ENCODE measurements around the gene PCDHGC5. TPM values are rescaled to one million over a fixed set of nuclear protein-coding genes. Genes with fewer than 3 reads are reported as not detected.

PCDHGC5 gene
- total and polyA plus RNA-seq, 7 donors, result 0.26 to 5.6 (median 1.6) TPM; not detected in 1

GRCh38 chr5:141533897-141534296 lies 45.0 kb downstream of the PCDHGC5 start:
- no peaks in the 10 kb centered on the region for H3K27me3 ChIP-seq
- H3K4me3 ChIP-seq, result no peak overlapping the region
- WGBS, 2 donors, result 96 to 100% methylated on average over 1 of the region's 1 CpG
- no peak for TF ChIP-seq POLR2AphosphoS5 (IDR thresholded peaks at IDR 0.05)
- TF ChIP-seq EP300 (IDR thresholded peaks at IDR 0.05), result no peak
- no peak for TF ChIP-seq POLR2A (IDR thresholded peaks at IDR 0.05)
- no peak for TF ChIP-seq CTCF (IDR thresholded peaks at IDR 0.05)
- no peak for DNase-seq
- no peaks in the 10 kb centered on the region for H3K9me3 ChIP-seq
- H3K27ac ChIP-seq, result no peak overlapping the region
- intact Hi-C loops (cut with DNase I), result no loop called here
- H3K36me3 ChIP-seq, result peaks cover 0 to 17% (median 0%) of the 10 kb centered on the region in 4 donors
- peaks cover 0 to 12% (median 9%) of the 10 kb centered on the region in 4 donors for H3K4me1 ChIP-seq

- intact Hi-C loops (cut with DNase I), result no loop called here
- peaks cover 0 to 5% (median 3%) of the 10 kb centered on the region in 4 donors for H3K4me1 ChIP-seq
- DNase-seq, result no peak
- no peak overlapping the region for H3K4me3 ChIP-seq
- 96 to 97% methylated on average over 4 of the region's 4 CpGs for WGBS, 2 donors
- no peak for TF ChIP-seq CTCF (IDR thresholded peaks at IDR 0.05)
- H3K27ac ChIP-seq, result no peak overlapping the region
- H3K9me3 ChIP-seq, result no peaks in the 10 kb centered on the region
- no peaks in the 10 kb centered on the region for H3K27me3 ChIP-seq
- H3K36me3 ChIP-seq, result peaks cover 0 to 11% (median 0%) of the 10 kb centered on the region in 4 donors
Observed at GRCh38 chr5:141534492-141535213, 45.8 kb downstream of the PCDHGC5 start.

Other genes starting within 250 kb of the PCDHGC5 start
- gene PCDHB15, start 243.7 kb upstream of the PCDHGC5 start, total RNA-seq, result 1 to 10 TPM; 2.9 to 7.3 (median 5.4) TPM
- gene PCDHB15, start 243.7 kb upstream of the PCDHGC5 start, polyA plus RNA-seq, result under 1 TPM in 2 of 3 donors, not detected in 1; 0.23 to 0.93 TPM
- gene SLC25A2, start 185.0 kb upstream of the PCDHGC5 start, total RNA-seq, result under 1 TPM in 2 of 4 donors, not detected in 2; 0.81 to 0.82 TPM
- gene SLC25A2, start 185.0 kb upstream of the PCDHGC5 start, polyA plus RNA-seq, result under 1 TPM in 1 of 3 donors, not detected in 2; 0.35 TPM
- 10 to 100 TPM; 44.9 to 62.2 (median 48.1) TPM for gene TAF7, start 168.3 kb upstream of the PCDHGC5 start, total RNA-seq
- 10 to 100 TPM; 60.1 to 68.0 (median 62.7) TPM for gene TAF7, start 168.3 kb upstream of the PCDHGC5 start, polyA plus RNA-seq
- gene PCDHGA1, start 158.6 kb upstream of the PCDHGC5 start, total RNA-seq, result 1 to 10 TPM in 3 of 4 donors, under 1 TPM in 1; 0.71 to 1.4 (median 1.1) TPM
- gene PCDHGA1, start 158.6 kb upstream of the PCDHGC5 start, polyA plus RNA-seq, result under 1 TPM in 1 of 3 donors, not detected in 2; 0.26 TPM
- gene PCDHGA2, start 150.3 kb upstream of the PCDHGC5 start, total RNA-seq, result 1 to 10 TPM; 2.8 to 4.9 (median 3.8) TPM
- under 1 TPM in 1 of 3 donors, not detected in 2; 0.47 TPM for gene PCDHGA2, start 150.3 kb upstream of the PCDHGC5 start, polyA plus RNA-seq
- 1 to 10 TPM; 1.5 to 4.4 (median 3.1) TPM for gene PCDHGA3, start 145.3 kb upstream of the PCDHGC5 start, total RNA-seq
- gene PCDHGA3, start 145.3 kb upstream of the PCDHGC5 start, polyA plus RNA-seq, result under 1 TPM in 2 of 3 donors, not detected in 1; 0.19 to 0.60 TPM
- 1 to 10 TPM; 2.5 to 8.4 (median 4.1) TPM for gene PCDHGB1, start 139.0 kb upstream of the PCDHGC5 start, total RNA-seq
- gene PCDHGB1, start 139.0 kb upstream of the PCDHGC5 start, polyA plus RNA-seq, result under 1 TPM in 1 of 3 donors, not detected in 2; 0.26 TPM
- 10 to 100 TPM in 1 of 4 donors, 1 to 10 TPM in 3; 5.0 to 11.3 (median 6.7) TPM for gene PCDHGA4, start 134.1 kb upstream of the PCDHGC5 start, total RNA-seq
- under 1 TPM in 1 of 3 donors, not detected in 2; 0.47 TPM for gene PCDHGA4, start 134.1 kb upstream of the PCDHGC5 start, polyA plus RNA-seq
- 10 to 100 TPM in 2 of 4 donors, 1 to 10 TPM in 2; 4.3 to 12.9 (median 8.0) TPM for gene PCDHGB2, start 129.1 kb upstream of the PCDHGC5 start, total RNA-seq
- under 1 TPM in 1 of 3 donors, not detected in 2; 0.51 TPM for gene PCDHGB2, start 129.1 kb upstream of the PCDHGC5 start, polyA plus RNA-seq
- 1 to 10 TPM; 5.3 to 8.3 (median 7.2) TPM for gene PCDHGA5, start 124.9 kb upstream of the PCDHGC5 start, total RNA-seq
- gene PCDHGA5, start 124.9 kb upstream of the PCDHGC5 start, polyA plus RNA-seq, result under 1 TPM in 1 of 3 donors, not detected in 2; 0.57 TPM
- gene PCDHGB3, start 118.8 kb upstream of the PCDHGC5 start, total RNA-seq, result 10 to 100 TPM in 1 of 4 donors, 1 to 10 TPM in 3; 6.1 to 16.1 (median 7.7) TPM
- under 1 TPM in 2 of 3 donors, not detected in 1; under 0.01 to 0.41 TPM for gene PCDHGB3, start 118.8 kb upstream of the PCDHGC5 start, polyA plus RNA-seq
- gene PCDHGA6, start 115.2 kb upstream of the PCDHGC5 start, total RNA-seq, result 10 to 100 TPM in 2 of 4 donors, 1 to 10 TPM in 2; 5.4 to 13.6 (median 8.4) TPM
- gene PCDHGA6, start 115.2 kb upstream of the PCDHGC5 start, polyA plus RNA-seq, result under 1 TPM in 1 of 3 donors, not detected in 2; 0.85 TPM
- gene PCDHGA7, start 106.3 kb upstream of the PCDHGC5 start, total RNA-seq, result 10 to 100 TPM in 3 of 4 donors, 1 to 10 TPM in 1; 8.2 to 15.2 (median 10.9) TPM
- under 1 TPM in 1 of 3 donors, not detected in 2; 0.42 TPM for gene PCDHGA7, start 106.3 kb upstream of the PCDHGC5 start, polyA plus RNA-seq
- 1 to 10 TPM; 6.1 to 9.1 (median 7.5) TPM for gene PCDHGB4, start 101.4 kb upstream of the PCDHGC5 start, total RNA-seq
- under 1 TPM in 1 of 3 donors, not detected in 2; 0.54 TPM for gene PCDHGB4, start 101.4 kb upstream of the PCDHGC5 start, polyA plus RNA-seq
- 1 to 10 TPM; 4.4 to 7.9 (median 6.6) TPM for gene PCDHGA8, start 96.4 kb upstream of the PCDHGC5 start, total RNA-seq
- gene PCDHGA8, start 96.4 kb upstream of the PCDHGC5 start, polyA plus RNA-seq, result under 1 TPM in 1 of 3 donors, not detected in 2; 0.16 TPM
- gene PCDHGB5, start 91.1 kb upstream of the PCDHGC5 start, total RNA-seq, result 10 to 100 TPM; 10.0 to 16.6 (median 11.8) TPM
- 1 to 10 TPM in 1 of 3 donors, under 1 TPM in 1, not detected in 1; 0.23 to 1.3 TPM for gene PCDHGB5, start 91.1 kb upstream of the PCDHGC5 start, polyA plus RNA-seq
- 10 to 100 TPM in 3 of 4 donors, 1 to 10 TPM in 1; 7.5 to 15.8 (median 11.3) TPM for gene PCDHGA9, start 86.3 kb upstream of the PCDHGC5 start, total RNA-seq
- gene PCDHGA9, start 86.3 kb upstream of the PCDHGC5 start, polyA plus RNA-seq, result under 1 TPM in 1 of 3 donors, not detected in 2; 0.79 TPM
- gene PCDHGB6, start 81.1 kb upstream of the PCDHGC5 start, total RNA-seq, result 10 to 100 TPM in 3 of 4 donors, 1 to 10 TPM in 1; 8.9 to 15.0 (median 12.1) TPM
- gene PCDHGB6, start 81.1 kb upstream of the PCDHGC5 start, polyA plus RNA-seq, result 1 to 10 TPM in 1 of 3 donors, not detected in 2; 1.2 TPM
- gene PCDHGA10, start 76.1 kb upstream of the PCDHGC5 start, total RNA-seq, result 10 to 100 TPM in 2 of 4 donors, 1 to 10 TPM in 2; 6.1 to 11.5 (median 9.0) TPM
- 1 to 10 TPM in 1 of 3 donors, under 1 TPM in 2; 0.23 to 1.0 (median 0.60) TPM for gene PCDHGA10, start 76.1 kb upstream of the PCDHGC5 start, polyA plus RNA-seq
- 10 to 100 TPM; 16.1 to 19.4 (median 17.6) TPM for gene PCDHGB7, start 71.4 kb upstream of the PCDHGC5 start, total RNA-seq
- gene PCDHGB7, start 71.4 kb upstream of the PCDHGC5 start, polyA plus RNA-seq, result 1 to 10 TPM in 1 of 3 donors, under 1 TPM in 1, not detected in 1; 0.60 to 2.4 TPM
- gene PCDHGA11, start 68.0 kb upstream of the PCDHGC5 start, total RNA-seq, result 10 to 100 TPM in 1 of 4 donors, 1 to 10 TPM in 3; 6.1 to 10.8 (median 8.1) TPM
- gene PCDHGA11, start 68.0 kb upstream of the PCDHGC5 start, polyA plus RNA-seq, result under 1 TPM in 1 of 3 donors, not detected in 2; 0.89 TPM
- gene PCDHGA12, start 58.6 kb upstream of the PCDHGC5 start, total RNA-seq, result 10 to 100 TPM in 2 of 4 donors, 1 to 10 TPM in 2; 5.4 to 14.1 (median 11.3) TPM
- gene PCDHGA12, start 58.6 kb upstream of the PCDHGC5 start, polyA plus RNA-seq, result under 1 TPM in 1 of 3 donors, not detected in 2; 0.80 TPM
- gene PCDHGC3, start 13.1 kb upstream of the PCDHGC5 start, total RNA-seq, result 10 to 100 TPM; 31.4 to 47.8 (median 39.4) TPM
- gene PCDHGC3, start 13.1 kb upstream of the PCDHGC5 start, polyA plus RNA-seq, result 10 to 100 TPM in 2 of 3 donors, 1 to 10 TPM in 1; 5.1 to 24.1 (median 23.4) TPM
- gene PCDHGC4, start 4.1 kb upstream of the PCDHGC5 start, total RNA-seq, result 1 to 10 TPM; 2.5 to 8.6 (median 5.2) TPM
- gene PCDHGC4, start 4.1 kb upstream of the PCDHGC5 start, polyA plus RNA-seq, result under 1 TPM in 1 of 3 donors, not detected in 2; 0.47 TPM
- gene DIAPH1, start 129.9 kb downstream of the PCDHGC5 start, total RNA-seq, result 10 to 100 TPM; 14.4 to 26.9 (median 19.8) TPM
- 100 to 1,000 TPM in 1 of 3 donors, 10 to 100 TPM in 2; 54.1 to 105 (median 78.0) TPM for gene DIAPH1, start 129.9 kb downstream of the PCDHGC5 start, polyA plus RNA-seq
- gene HDAC3, start 147.8 kb downstream of the PCDHGC5 start, total RNA-seq, result 10 to 100 TPM; 32.4 to 51.5 (median 38.2) TPM
- gene HDAC3, start 147.8 kb downstream of the PCDHGC5 start, polyA plus RNA-seq, result 10 to 100 TPM; 33.0 to 51.1 (median 37.7) TPM
- 1 to 10 TPM in 3 of 4 donors, under 1 TPM in 1; 0.99 to 6.1 (median 2.1) TPM for gene RELL2, start 147.9 kb downstream of the PCDHGC5 start, total RNA-seq
- 10 to 100 TPM in 1 of 3 donors, 1 to 10 TPM in 2; 2.4 to 10.5 (median 3.5) TPM for gene RELL2, start 147.9 kb downstream of the PCDHGC5 start, polyA plus RNA-seq
- gene FCHSD1, start 162.3 kb downstream of the PCDHGC5 start, total RNA-seq, result 10 to 100 TPM; 12.1 to 31.3 (median 20.3) TPM
- gene FCHSD1, start 162.3 kb downstream of the PCDHGC5 start, polyA plus RNA-seq, result 10 to 100 TPM in 1 of 3 donors, 1 to 10 TPM in 2; 3.0 to 22.6 (median 4.4) TPM
- 1 to 10 TPM; 3.3 to 7.8 (median 3.8) TPM for gene ARAP3, start 193.1 kb downstream of the PCDHGC5 start, total RNA-seq
- 1 to 10 TPM; 1.2 to 7.0 (median 2.4) TPM for gene ARAP3, start 193.1 kb downstream of the PCDHGC5 start, polyA plus RNA-seq